ENCODE data around the gene PPIL6. TPM values are rescaled to one million over a fixed set of nuclear protein-coding genes. Genes with fewer than 3 reads are reported as not detected.
A peak's percentile ranks its signal among the peaks of the same experiment; 100 is the strongest.

The PPIL6 gene
- total RNA-seq, 4 donors from 2014 or later, result 1.7 to 7.9 (median 3.2) TPM

DNA sequence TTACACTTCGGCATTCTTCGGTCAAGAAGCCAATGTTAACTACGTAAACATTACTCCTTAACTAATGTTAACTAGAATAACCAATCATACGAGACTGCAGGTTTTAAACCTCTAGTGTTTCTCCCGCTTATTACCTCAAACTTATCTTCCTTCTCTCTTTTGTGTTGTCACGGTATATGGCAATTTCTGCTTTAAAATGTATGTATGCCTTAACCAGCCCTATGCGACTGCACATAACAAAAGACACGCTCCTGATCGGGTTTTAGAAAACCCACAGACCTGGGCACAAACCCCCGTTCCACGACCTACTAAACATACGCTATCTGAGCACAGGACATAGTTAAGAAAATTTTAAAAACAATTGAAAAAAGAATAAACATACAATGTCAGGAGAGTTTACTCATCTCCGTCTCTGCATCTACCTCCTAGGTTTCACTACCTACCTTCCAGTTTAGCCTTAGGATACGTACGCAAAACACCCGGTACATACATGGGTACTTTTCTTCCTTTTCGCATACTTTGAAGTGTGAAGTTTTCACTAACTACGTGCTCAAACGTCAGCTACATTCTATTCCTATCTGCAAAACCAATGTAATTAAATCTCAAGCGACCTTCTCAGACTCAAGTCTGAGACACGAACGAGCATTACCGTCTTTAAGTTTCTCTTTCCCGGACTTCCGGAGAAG is 59.2 kb downstream of the PPIL6 start:
- H3K4me1 ChIP-seq, result peaks cover 44% of the 10 kb centered on the region

DNA sequence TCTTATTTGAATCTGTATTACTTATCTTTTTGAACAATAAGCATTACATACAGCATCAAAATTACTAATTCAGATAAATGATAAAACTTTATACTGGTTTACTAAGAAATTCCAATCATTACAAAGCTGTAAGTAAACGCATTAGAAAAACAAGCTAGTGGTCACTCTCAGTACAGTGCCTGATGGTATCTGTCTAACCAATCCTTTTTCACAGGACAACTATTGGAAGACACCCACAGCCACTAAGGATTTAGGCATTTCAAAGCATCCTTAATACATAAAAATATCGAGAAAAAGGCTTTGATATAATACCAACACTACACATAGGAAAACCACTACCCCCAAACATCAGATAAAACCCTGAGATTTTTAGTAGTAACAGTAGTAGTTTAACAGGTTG is 60.7 kb downstream of the PPIL6 start:
- TF ChIP-seq, protein P1, sequence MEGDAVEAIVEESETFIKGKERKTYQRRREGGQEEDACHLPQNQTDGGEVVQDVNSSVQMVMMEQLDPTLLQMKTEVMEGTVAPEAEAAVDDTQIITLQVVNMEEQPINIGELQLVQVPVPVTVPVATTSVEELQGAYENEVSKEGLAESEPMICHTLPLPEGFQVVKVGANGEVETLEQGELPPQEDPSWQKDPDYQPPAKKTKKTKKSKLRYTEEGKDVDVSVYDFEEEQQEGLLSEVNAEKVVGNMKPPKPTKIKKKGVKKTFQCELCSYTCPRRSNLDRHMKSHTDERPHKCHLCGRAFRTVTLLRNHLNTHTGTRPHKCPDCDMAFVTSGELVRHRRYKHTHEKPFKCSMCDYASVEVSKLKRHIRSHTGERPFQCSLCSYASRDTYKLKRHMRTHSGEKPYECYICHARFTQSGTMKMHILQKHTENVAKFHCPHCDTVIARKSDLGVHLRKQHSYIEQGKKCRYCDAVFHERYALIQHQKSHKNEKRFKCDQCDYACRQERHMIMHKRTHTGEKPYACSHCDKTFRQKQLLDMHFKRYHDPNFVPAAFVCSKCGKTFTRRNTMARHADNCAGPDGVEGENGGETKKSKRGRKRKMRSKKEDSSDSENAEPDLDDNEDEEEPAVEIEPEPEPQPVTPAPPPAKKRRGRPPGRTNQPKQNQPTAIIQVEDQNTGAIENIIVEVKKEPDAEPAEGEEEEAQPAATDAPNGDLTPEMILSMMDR (IDR thresholded peaks at IDR 0.05), result no peak
- TF ChIP-seq EP300 (IDR thresholded peaks at IDR 0.05), result no peak
- no peak for TF ChIP-seq POLR2A (IDR thresholded peaks at IDR 0.05)
- TF ChIP-seq POLR2AphosphoS5 (IDR thresholded peaks at IDR 0.05), result no peak
- DNase-seq (ENCODE audit: low spot score in 2 of 2), result no peak
- H3K27me3 ChIP-seq, result no peaks in the 10 kb centered on the region
- WGBS, result 27% methylated on average over 2 of the region's 2 CpGs
- peaks cover 37% of the 10 kb centered on the region for H3K4me1 ChIP-seq
- peak overlapping the region; percentile 97 for H3K4me3 ChIP-seq
- no peak overlapping the region for H3K27ac ChIP-seq
- H3K9me3 ChIP-seq, result no peaks in the 10 kb centered on the region
- H3K36me3 ChIP-seq, result peaks cover 39% of the 10 kb centered on the region

More for the DNA sequence above, 59.2 kb downstream of the PPIL6 start:
- Histone ChIP-seq H3K9me3 (no peaks in the 10 kb centered on the region), H3K27me3 (no peaks in the 10 kb centered on the region), H3K36me3 (peaks cover 24% of the 10 kb centered on the region), H3K27ac (peak overlapping the region; percentile 100), H3K4me3 (peak overlapping the region; percentile 97)
- WGBS, result 1% methylated on average over 25 of the region's 25 CpGs
- DNase-seq (ENCODE audit: low spot score in 2 of 2), result no peak
- TF ChIP-seq, protein P1 (IDR thresholded peaks at IDR 0.05), result no peak
- TF ChIP-seq POLR2A (IDR thresholded peaks at IDR 0.05), result no peak

DNA sequence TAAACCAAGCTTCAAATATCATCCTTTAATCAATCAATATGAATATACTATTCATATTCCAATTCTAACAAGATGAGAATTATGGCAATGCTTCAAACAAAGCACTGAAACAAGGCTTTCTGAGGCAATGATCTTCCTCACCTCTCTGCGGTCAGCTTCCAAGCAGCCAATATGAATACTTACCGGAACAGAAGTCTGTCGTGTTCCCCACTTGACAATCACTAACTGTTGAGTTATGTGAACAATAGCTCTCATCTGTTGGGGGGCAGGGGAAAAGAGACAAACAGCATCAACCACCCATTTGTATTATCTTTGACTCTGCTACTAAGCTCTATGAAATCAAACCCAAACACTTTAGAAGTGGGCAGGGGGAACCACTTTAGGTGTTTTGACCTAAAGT is 62.7 kb downstream of the PPIL6 start:
- no peak overlapping the region for H3K27ac ChIP-seq
- H3K27me3 ChIP-seq, result no peaks in the 10 kb centered on the region
- peaks cover 54% of the 10 kb centered on the region for H3K36me3 ChIP-seq

DNA sequence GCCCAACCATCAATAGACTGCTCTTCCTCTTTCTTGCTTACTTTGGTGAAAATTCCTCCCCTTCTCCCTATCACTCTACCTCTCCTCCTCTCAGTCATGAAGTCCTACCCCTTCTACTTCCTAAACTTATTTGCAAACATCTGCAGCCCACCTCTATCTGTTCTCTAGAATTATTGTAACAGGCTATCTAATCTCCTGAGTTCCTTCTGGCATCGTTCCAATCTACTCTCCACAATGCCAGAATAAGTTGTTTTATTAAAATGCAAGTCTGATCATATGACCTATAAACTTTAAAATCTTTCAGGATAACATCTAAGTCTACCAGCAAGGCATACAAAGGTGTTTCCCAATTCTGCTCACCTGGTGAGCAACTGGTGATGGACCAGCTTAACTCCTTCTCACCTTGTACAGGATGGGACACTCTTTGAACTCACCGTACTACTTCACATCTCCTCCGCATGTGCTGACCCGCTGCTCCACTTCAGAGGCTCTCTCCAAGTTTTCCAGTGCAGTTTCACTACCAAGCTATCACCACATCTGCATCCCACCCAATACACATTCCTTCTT is 66.0 kb downstream of the PPIL6 start:
- Histone ChIP-seq H3K36me3 (peaks cover 80% of the 10 kb centered on the region), H3K27me3 (no peaks in the 10 kb centered on the region), H3K27ac (no peak overlapping the region), H3K4me1 (peaks cover 27% of the 10 kb centered on the region), H3K9me3 (no peaks in the 10 kb centered on the region), H3K4me3 (no peak overlapping the region)
- no peak for DNase-seq (ENCODE audit: low spot score in 2 of 2)
- 51% methylated on average over 4 of the region's 4 CpGs for WGBS
- TF ChIP-seq, protein P1 (IDR thresholded peaks at IDR 0.05), result no peak
- TF ChIP-seq POLR2A (IDR thresholded peaks at IDR 0.05) (no peak), EP300 (IDR thresholded peaks at IDR 0.05) (no peak), POLR2AphosphoS5 (IDR thresholded peaks at IDR 0.05) (no peak)

More for the DNA sequence above, 62.7 kb downstream of the PPIL6 start:
- TF ChIP-seq POLR2A (IDR thresholded peaks at IDR 0.05) (no peak), POLR2AphosphoS5 (IDR thresholded peaks at IDR 0.05) (no peak), EP300 (IDR thresholded peaks at IDR 0.05) (no peak)
- TF ChIP-seq, protein P1 (IDR thresholded peaks at IDR 0.05), result no peak
- WGBS, result 82% methylated on average over 3 of the region's 3 CpGs
- Histone ChIP-seq H3K4me1 (peaks cover 32% of the 10 kb centered on the region), H3K9me3 (no peaks in the 10 kb centered on the region), H3K4me3 (no peak overlapping the region)
- no peak for DNase-seq (ENCODE audit: low spot score in 2 of 2)

DNA sequence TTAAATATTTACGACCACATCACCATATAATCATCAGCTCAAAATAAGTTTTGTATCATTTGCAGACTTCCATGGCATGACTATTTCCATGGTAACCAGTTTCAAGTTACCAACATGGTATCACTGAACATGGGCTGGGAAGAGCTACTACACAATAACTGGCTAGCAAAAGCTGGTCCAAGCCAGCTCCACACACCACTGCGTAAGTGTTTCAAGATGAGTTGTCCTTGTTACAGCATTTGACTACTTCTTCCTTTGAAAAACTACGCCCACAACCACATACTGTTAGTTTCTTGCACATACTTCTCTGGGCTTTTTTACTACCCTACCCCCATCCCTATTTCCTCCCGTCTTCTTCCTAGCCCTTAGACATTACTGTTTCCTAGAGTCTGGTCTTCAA is 66.7 kb downstream of the PPIL6 start:
- Histone ChIP-seq H3K4me3 (no peak overlapping the region), H3K27me3 (no peaks in the 10 kb centered on the region), H3K9me3 (no peaks in the 10 kb centered on the region), H3K36me3 (peaks cover 82% of the 10 kb centered on the region), H3K27ac (no peak overlapping the region), H3K4me1 (peaks cover 21% of the 10 kb centered on the region)
- DNase-seq (ENCODE audit: low spot score in 2 of 2), result no peak
- TF ChIP-seq EP300 (IDR thresholded peaks at IDR 0.05) (no peak), POLR2A (IDR thresholded peaks at IDR 0.05) (no peak), POLR2AphosphoS5 (IDR thresholded peaks at IDR 0.05) (no peak)
- TF ChIP-seq, protein P1 (IDR thresholded peaks at IDR 0.05), result no peak
- 86% methylated on average over 4 of the region's 4 CpGs for WGBS

Measured in suprapubic skin (tissue), 4 donors.